H1 (cell line): ENCODE results near the gene MYCBP2. TPM values are rescaled to one million over a fixed set of nuclear protein-coding genes. Genes with fewer than 3 reads are reported as not detected.

Experiments
- CTCF ChIA-PET: fragments of 300-600 bp; sonication (Branson Sonifier 250); formaldehyde crosslinking; loops from one replicate; lab custom pipeline; 2021; ENCODE audit not compliant: partially characterized antibody; lab: Charles Lee
- POLR2A ChIA-PET: fragments of 300-600 bp; sonication (Branson Sonifier 250); formaldehyde crosslinking; loops from one replicate; lab custom pipeline; 2021; ENCODE audit warnings: inconsistent platforms; ENCODE audit not compliant: partially characterized antibody; lab: Charles Lee
- DNase-seq, 2 experiments: peaks; one replicate each; pipeline versions ENCODE4 v3.0.0 to v3.0.0-alpha.2; 2010 to 2022; ENCODE audit warnings: low spot score in 2 of 2, low read depth in 1 of 2, mixed read lengths in 1 of 2
- FAIRE-seq: peaks from 2 replicates; lab custom pipeline; 2011; peaks lifted over from hg19 to GRCh38; lab: Jason Lieb, UNC
- H2AFZ ChIP-seq: 2 replicates; pipeline ENCODE4 v1.8.1; 2012; ENCODE audit warnings: low read length, inconsistent platforms
- H2AK5ac ChIP-seq: 2 replicates; pipeline ENCODE4 v1.6.1; 2013; ENCODE audit warnings: low read depth, low read length
- H2BK120ac ChIP-seq: replicated peaks from 2 replicates; pipeline ENCODE3; 2013; ENCODE audit warnings: low read depth, low read length, inconsistent platforms
- H2BK12ac ChIP-seq: 2 replicates; pipeline ENCODE4 v1.6.1; 2013; ENCODE audit warnings: low read depth, low read length
- H2BK15ac ChIP-seq: 2 replicates; pipeline ENCODE4 v1.6.1; 2013; ENCODE audit warnings: low read length
- H2BK20ac ChIP-seq: 2 replicates; pipeline ENCODE4 v1.6.1; 2013; ENCODE audit warnings: low read length
- H2BK5ac ChIP-seq: 2 replicates; pipeline ENCODE4 v1.6.1; 2013; ENCODE audit warnings: low read depth, low read length
- H3K14ac ChIP-seq: 2 replicates; pipeline ENCODE4 v1.6.1; 2013; ENCODE audit warnings: inconsistent platforms; ENCODE audit not compliant: insufficient read length
- H3K18ac ChIP-seq: 2 replicates; pipeline ENCODE4 v1.6.1; 2013; ENCODE audit warnings: low read length; ENCODE audit errors: extremely low read depth
- H3K23ac ChIP-seq: 2 replicates; pipeline ENCODE4 v1.6.1; 2013; ENCODE audit warnings: inconsistent platforms; ENCODE audit not compliant: insufficient read length
- H3K23me2 ChIP-seq: 2 replicates; pipeline ENCODE4 v1.6.1; 2013; ENCODE audit warnings: low read depth, low read length
- H3K27ac ChIP-seq: 2 replicates; pipeline ENCODE4 v1.6.1; 2011; ENCODE audit warnings: low read depth, low read length, inconsistent platforms
- H3K27me3 ChIP-seq, 4 experiments: replicated peaks in 1 of 4; 1 replicate in 1 of 4; 2 replicates in 3 of 4; pipeline versions ENCODE4 v1.6.1 to v1.8.1; 2011 to 2013; ENCODE audit warnings: low read length in 3 of 4, mild to moderate bottlenecking in 3 of 4, inconsistent platforms in 2 of 4, mixed read lengths in 2 of 4, moderate library complexity in 1 of 4; ENCODE audit not compliant: control insufficient read depth in 3 of 4, insufficient read depth in 3 of 4; ENCODE audit errors: extremely low read depth in 1 of 4
- H3K36me3 ChIP-seq, 4 experiments: 2 replicates each; pipeline versions ENCODE4 v1.6.1 to v1.8.1; 2011 to 2013; ENCODE audit warnings: mild to moderate bottlenecking in 4 of 4, low read length in 3 of 4, moderate library complexity in 2 of 4, control low read depth in 1 of 4, inconsistent platforms in 1 of 4; ENCODE audit not compliant: insufficient read depth in 4 of 4, control insufficient read depth in 2 of 4
- H3K4ac ChIP-seq: replicated peaks from 2 replicates; pipeline ENCODE3; 2013; ENCODE audit warnings: low read length, low read depth, mixed read lengths, inconsistent platforms; ENCODE audit not compliant: insufficient read length
- H3K4me1 ChIP-seq, 4 experiments: replicated peaks in 1 of 4; 1 replicate in 1 of 4; 2 replicates in 3 of 4; pipeline versions ENCODE4 v1.6.1 to v1.8.1; 2011 to 2013; ENCODE audit warnings: low read length in 3 of 4, inconsistent platforms in 2 of 4, mixed read lengths in 1 of 4; ENCODE audit not compliant: insufficient read depth in 4 of 4, control insufficient read depth in 3 of 4
- H3K4me2 ChIP-seq, 2 experiments: 2 replicates each; pipeline versions ENCODE4 v1.6.1 to v1.8.1; 2011 to 2013; ENCODE audit warnings: low read depth in 2 of 2, low read length in 2 of 2, control low read depth in 1 of 2, inconsistent platforms in 1 of 2, mild to moderate bottlenecking in 1 of 2; ENCODE audit not compliant: insufficient read depth in 1 of 2
- H3K4me3 ChIP-seq, 4 experiments: fragments of 200-600, 300-600 bp in 1 of 4; sonication (generic), shearing (Covaris generic), sonication (Bioruptor Twin) in 1 of 4; 2 replicates each; pipeline versions ENCODE4 v1.5.1 to v1.8.1; 2011 to 2016; ENCODE audit warnings: low read length in 4 of 4, low read depth in 3 of 4, control low read depth in 2 of 4, inconsistent platforms in 2 of 4, mild to moderate bottlenecking in 2 of 4, mixed read lengths in 1 of 4, moderate library complexity in 1 of 4; ENCODE audit not compliant: insufficient read depth in 2 of 4; ENCODE audit errors: extremely low read depth in 1 of 4
- H3K56ac ChIP-seq: replicated peaks from 2 replicates; pipeline ENCODE3; 2013; ENCODE audit warnings: low read depth, mild to moderate bottlenecking, mixed read lengths, low read length, inconsistent platforms; ENCODE audit not compliant: insufficient read length
- H3K79me1 ChIP-seq: 2 replicates; pipeline ENCODE4 v1.6.1; 2013; ENCODE audit warnings: low read depth, low read length, control low read depth
- H3K79me2 ChIP-seq, 2 experiments: 2 replicates each; pipeline versions ENCODE4 v1.6.1 to v1.8.1; 2012 to 2013; ENCODE audit warnings: low read length in 2 of 2, mild to moderate bottlenecking in 2 of 2, inconsistent platforms in 1 of 2; ENCODE audit not compliant: insufficient read depth in 2 of 2, control insufficient read depth in 1 of 2
- H3K9ac ChIP-seq, 4 experiments: replicated peaks in 1 of 4; 1 replicate in 1 of 4; 2 replicates in 3 of 4; pipeline versions ENCODE4 v1.6.1 to v1.8.1; 2011 to 2013; ENCODE audit warnings: low read depth in 3 of 4, low read length in 3 of 4, control low read depth in 2 of 4, mild to moderate bottlenecking in 2 of 4, moderate library complexity in 2 of 4, inconsistent platforms in 1 of 4; ENCODE audit errors: extremely low read depth in 1 of 4
- H3K9me3 ChIP-seq, 2 experiments: 2 replicates each; pipeline versions ENCODE4 v1.6.1 to v1.8.1; 2012 to 2013; ENCODE audit warnings: mild to moderate bottlenecking in 2 of 2, moderate library complexity in 2 of 2, control low read depth in 1 of 2, inconsistent platforms in 1 of 2, low read depth in 1 of 2, low read length in 1 of 2, mixed read lengths in 1 of 2; ENCODE audit not compliant: insufficient read depth in 2 of 2
- H4K20me1 ChIP-seq, 2 experiments: replicated peaks in 1 of 2; 2 replicates each; pipeline versions ENCODE3 to v1.8.1; 2011 to 2013; ENCODE audit warnings: inconsistent platforms in 2 of 2, low read length in 2 of 2, mild to moderate bottlenecking in 1 of 2; ENCODE audit not compliant: insufficient read depth in 2 of 2, control insufficient read depth in 1 of 2
- H4K5ac ChIP-seq: 2 replicates; pipeline ENCODE4 v1.6.1; 2013; ENCODE audit warnings: low read length, low read depth, mixed read lengths, inconsistent platforms; ENCODE audit not compliant: insufficient read length
- H4K8ac ChIP-seq: 2 replicates; pipeline ENCODE4 v1.8.0; 2013; ENCODE audit warnings: mild to moderate bottlenecking, moderate library complexity, low read length, inconsistent platforms; ENCODE audit not compliant: insufficient read depth; ENCODE audit errors: extremely low read depth
- H4K91ac ChIP-seq: replicated peaks from 2 replicates; pipeline ENCODE3; 2013; ENCODE audit warnings: low read length, mixed read lengths, inconsistent platforms; ENCODE audit not compliant: insufficient read length
- CBX8 ChIP-seq: fragments of 300-800, 300-1000 bp; sonication (generic); IDR thresholded peaks from 2 replicates; pipeline ENCODE4 v1.7.1; 2016; ENCODE audit warnings: low read depth, low read length, borderline replicate concordance
- CHD1 ChIP-seq: IDR thresholded peaks from 2 replicates; pipeline ENCODE4 v1.6.1; 2012; ENCODE audit warnings: low read depth, low read length, improper control_type of control experiment
- CTBP2 ChIP-seq: IDR thresholded peaks from 2 replicates; pipeline ENCODE4 v1.7.0; 2011; ENCODE audit warnings: borderline replicate concordance, mild to moderate bottlenecking, moderate library complexity, mixed read lengths, low read length; ENCODE audit not compliant: insufficient read depth, insufficient read length
- EGR1 ChIP-seq: IDR thresholded peaks from 2 replicates; pipeline ENCODE4 v1.6.1; 2011; ENCODE audit warnings: low read depth, low read length, borderline replicate concordance
- EP300 ChIP-seq, 2 experiments: IDR thresholded peaks; 1 replicate in 1 of 2; 2 replicates in 1 of 2; pipeline ENCODE4 v1.6.1; 2011 to 2012; ENCODE audit warnings: low read depth in 2 of 2, low read length in 2 of 2, mild to moderate bottlenecking in 2 of 2, borderline replicate concordance in 1 of 2, inconsistent platforms in 1 of 2, moderate library complexity in 1 of 2
- GTF2F1 ChIP-seq: IDR thresholded peaks from 2 replicates; pipeline ENCODE4 v1.6.1; 2012; ENCODE audit warnings: low read depth, low read length, improper control_type of control experiment, borderline replicate concordance
- NRF1 ChIP-seq: IDR thresholded peaks from 2 replicates; pipeline ENCODE4 v1.6.1; 2011; ENCODE audit warnings: mild to moderate bottlenecking, low read depth, low read length, improper control_type of control experiment
- POLR2A ChIP-seq, 2 experiments: IDR thresholded peaks; 1 replicate in 1 of 2; 2 replicates in 1 of 2; pipeline ENCODE4 v1.6.1; 2011; ENCODE audit warnings: low read depth in 2 of 2, low read length in 2 of 2, mild to moderate bottlenecking in 2 of 2; ENCODE audit errors: control extremely low read depth in 1 of 2
- RFX5 ChIP-seq: IDR thresholded peaks from 2 replicates; pipeline ENCODE4 v1.6.1; 2011; ENCODE audit warnings: low read depth, low read length, improper control_type of control experiment, borderline replicate concordance
- SIRT6 ChIP-seq: IDR thresholded peaks from one replicate; pipeline ENCODE4 v1.7.1; 2012; ENCODE audit warnings: low read length, inconsistent platforms
- SP4 ChIP-seq: IDR thresholded peaks from 2 replicates; pipeline ENCODE4 v1.6.1; 2012; ENCODE audit warnings: low read length, inconsistent platforms
- TAF1 ChIP-seq: IDR thresholded peaks from 2 replicates; pipeline ENCODE4 v1.6.1; 2011; ENCODE audit warnings: mild to moderate bottlenecking, low read depth, low read length
- TAF7 ChIP-seq: optimal IDR thresholded peaks from 2 replicates; pipeline ENCODE3; 2011; ENCODE audit warnings: low read depth, mild to moderate bottlenecking, inconsistent platforms, low read length, moderate library complexity, borderline replicate concordance
- WGBS, 2 experiments: shearing (Covaris generic) in 1 of 2; methylation state at CpG; one replicate each; pipeline versions ENCODE4 v1.1.6 to v1.1.7; 2013 to 2015; ENCODE audit warnings: low lambda C conversion rate in 2 of 2, mixed read lengths in 2 of 2, inconsistent platforms in 1 of 2, low coverage in 1 of 2, missing lambda C conversion rate in 1 of 2; ENCODE audit not compliant: insufficient replicate concordance in 2 of 2, insufficient coverage in 1 of 2, insufficient read length in 1 of 2; ENCODE audit errors: extremely low coverage in 1 of 2, missing lambda C conversion rate in 1 of 2; 5-methylcytosine and 5-hydroxymethylcytosine counted together
- polyA plus RNA-seq, 7 experiments: library from polyadenylated mRNA; depleted of rRNA in 3 of 7; stranded (reverse) in 5 of 7; unstranded in 2 of 7; fragments of >200 nt in 5 of 7; fragments of 200-250 nt in 2 of 7; gene quantifications; 1 replicate in 5 of 7; 2 replicates in 1 of 7; 4 replicates in 1 of 7; pipeline versions ENCODE4 v1.2.1 to v1.2.3, GENCODE V29; 2011 to 2013; ENCODE audit warnings: missing spikeins in 2 of 7, mixed read lengths in 2 of 7
- total RNA-seq: library from RNA; stranded (reverse); fragmentation: NEBNext Ultra II Directional; extraction: Animal tissue kit (Norgen Biotek cat#: 25700); gene quantifications from 2 replicates; pipeline ENCODE4 v1.2.1, GENCODE V29; 2021
- TF ChIP-seq, protein P1 (sequence below): IDR thresholded peaks from 2 replicates; pipeline ENCODE4 v1.6.1; 2011; ENCODE audit warnings: low read depth, mild to moderate bottlenecking, low read length; ENCODE audit not compliant: insufficient read depth

Gene MYCBP2
- total and polyA plus RNA-seq, 2 of the 8 experiments (the other 6 are each of a cell fraction or from before 2014, with no cell fraction given) = 19.0 to 52.1 TPM

DNA sequence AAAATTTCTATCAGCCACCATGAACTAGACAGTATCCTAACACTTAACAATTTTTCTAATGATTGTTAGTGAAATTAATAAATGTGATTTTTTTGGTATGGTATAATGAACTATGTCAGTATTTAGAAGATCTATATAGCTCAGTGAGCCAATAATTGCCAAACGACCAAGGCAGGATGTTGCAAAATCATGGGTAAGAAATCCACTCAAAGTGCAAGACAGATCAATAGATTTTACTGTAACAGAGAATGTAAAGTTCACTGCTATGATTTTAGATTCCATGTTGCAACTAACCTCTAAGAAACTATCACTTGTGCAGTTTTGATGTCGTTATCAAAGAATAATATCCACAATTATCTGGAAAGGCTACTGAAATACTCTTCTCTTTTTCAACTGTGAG lies 44.0 kb upstream of the MYCBP2 start:
- no peak overlapping the region for H3K18ac ChIP-seq
- H3K23ac ChIP-seq = no peak overlapping the region
- 96% methylated on average over 2 of the region's 2 CpGs; no CpG with 5 or more reads in 1 of the 2 experiments for WGBS, 2 experiments
- H3K27me3 ChIP-seq = no peaks in the 10 kb centered on the region
- no peak overlapping the region for H3K4me2 ChIP-seq
- H3K79me2 ChIP-seq = no peaks in the 10 kb centered on the region
- no peak for FAIRE-seq
- ChIA-PET POLR2A (interaction anchor here (1.0 kb wide), 1 partner anchor 15 kb away, joined by 3 read pairs; no protein-coding TSS in a partner anchor), CTCF (interaction anchor here (1.7 kb wide), 1 partner anchor 54 kb away, joined by 4 read pairs; no protein-coding TSS in a partner anchor)
- H3K4me3 ChIP-seq = no peak overlapping the region
- no peak overlapping the region for H4K91ac ChIP-seq
- no peak overlapping the region for H3K56ac ChIP-seq
- H3K4me1 ChIP-seq = peaks cover 4 to 14% (median 8%) of the 10 kb centered on the region in 4 experiments; a peak in 6 of 7 replicates
- H2BK12ac ChIP-seq = no peak overlapping the region
- no peaks in the 10 kb centered on the region for H3K23me2 ChIP-seq
- H2AK5ac ChIP-seq = no peak overlapping the region
- no peaks in the 10 kb centered on the region for H3K79me1 ChIP-seq
- no peaks in the 10 kb centered on the region for H3K36me3 ChIP-seq
- no peaks in the 10 kb centered on the region for H4K20me1 ChIP-seq
- H2BK15ac ChIP-seq = no peak overlapping the region
- H4K8ac ChIP-seq = no peak overlapping the region
- H2BK120ac ChIP-seq = no peak overlapping the region
- H2BK20ac ChIP-seq = no peak overlapping the region
- no peak overlapping the region for H2BK5ac ChIP-seq
- H3K9ac ChIP-seq = no peak overlapping the region
- no peaks in the 10 kb centered on the region for H3K9me3 ChIP-seq
- DNase-seq = no peak
- TF ChIP-seq CTBP2 (no peak), POLR2A (IDR thresholded peaks at IDR 0.05; ENCODE audit: control extremely low read depth in 1 of 2, low read depth in 2 of 2, low read length in 2 of 2) (no peak), GTF2F1 (no peak), SIRT6 (no peak), RFX5 (no peak), EGR1 (no peak), CHD1 (no peak), NRF1 (no peak), TAF1 (no peak), EP300 (IDR thresholded peaks at IDR 0.05; ENCODE audit: borderline replicate concordance in 1 of 2, low read depth in 2 of 2, low read length in 2 of 2) (no peak), CBX8 (no peak), SP4 (no peak), TAF7 (no peak)
- TF ChIP-seq, protein P1, sequence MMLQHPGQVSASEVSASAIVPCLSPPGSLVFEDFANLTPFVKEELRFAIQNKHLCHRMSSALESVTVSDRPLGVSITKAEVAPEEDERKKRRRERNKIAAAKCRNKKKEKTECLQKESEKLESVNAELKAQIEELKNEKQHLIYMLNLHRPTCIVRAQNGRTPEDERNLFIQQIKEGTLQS = no peak
- H2AFZ ChIP-seq = no peak overlapping the region
- no peak overlapping the region for H3K14ac ChIP-seq
- no peak overlapping the region for H3K4ac ChIP-seq
- no peak overlapping the region for H3K27ac ChIP-seq
- no peak overlapping the region for H4K5ac ChIP-seq
